ENCODE results near the gene TMEM61.

TMEM61 gene

DNA sequence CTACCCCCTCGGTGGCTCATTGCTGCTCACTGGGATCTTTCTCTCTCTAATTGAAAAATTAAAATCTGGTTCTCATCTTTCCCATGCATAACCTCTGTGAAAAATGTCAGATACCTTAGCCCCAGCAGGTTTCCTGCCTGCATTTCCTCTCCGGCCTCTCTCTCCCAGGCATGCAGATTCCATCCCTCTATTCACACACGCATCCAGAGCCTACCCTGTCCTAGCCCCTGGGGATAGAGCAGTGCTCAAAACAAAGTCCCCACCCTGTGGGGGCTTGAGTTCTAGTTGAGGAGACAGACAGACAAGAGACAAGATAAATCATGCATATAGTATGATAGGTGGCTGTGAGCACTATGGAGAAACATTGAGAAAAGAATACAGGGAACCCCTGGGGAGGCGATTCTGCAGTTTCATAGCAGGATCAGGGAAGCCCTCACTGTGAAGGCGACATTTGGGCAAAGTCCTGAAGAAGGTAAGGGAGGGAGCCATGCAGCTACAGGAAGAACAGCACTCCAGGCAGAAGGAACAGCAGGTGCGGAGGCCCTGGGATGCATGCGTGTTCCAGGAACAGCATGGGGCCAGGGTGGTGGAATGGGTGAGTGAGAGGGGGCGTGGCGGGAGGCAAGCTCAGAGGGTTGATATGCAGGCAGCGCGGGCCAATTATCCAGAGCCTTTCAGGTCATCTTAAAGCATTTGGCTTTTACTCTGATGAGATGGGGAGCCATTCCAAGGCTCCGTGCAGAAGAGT, 14.8 kb downstream of the TMEM61 start:
- no peak for ATAC-seq
- TF ChIP-seq, protein P1, sequence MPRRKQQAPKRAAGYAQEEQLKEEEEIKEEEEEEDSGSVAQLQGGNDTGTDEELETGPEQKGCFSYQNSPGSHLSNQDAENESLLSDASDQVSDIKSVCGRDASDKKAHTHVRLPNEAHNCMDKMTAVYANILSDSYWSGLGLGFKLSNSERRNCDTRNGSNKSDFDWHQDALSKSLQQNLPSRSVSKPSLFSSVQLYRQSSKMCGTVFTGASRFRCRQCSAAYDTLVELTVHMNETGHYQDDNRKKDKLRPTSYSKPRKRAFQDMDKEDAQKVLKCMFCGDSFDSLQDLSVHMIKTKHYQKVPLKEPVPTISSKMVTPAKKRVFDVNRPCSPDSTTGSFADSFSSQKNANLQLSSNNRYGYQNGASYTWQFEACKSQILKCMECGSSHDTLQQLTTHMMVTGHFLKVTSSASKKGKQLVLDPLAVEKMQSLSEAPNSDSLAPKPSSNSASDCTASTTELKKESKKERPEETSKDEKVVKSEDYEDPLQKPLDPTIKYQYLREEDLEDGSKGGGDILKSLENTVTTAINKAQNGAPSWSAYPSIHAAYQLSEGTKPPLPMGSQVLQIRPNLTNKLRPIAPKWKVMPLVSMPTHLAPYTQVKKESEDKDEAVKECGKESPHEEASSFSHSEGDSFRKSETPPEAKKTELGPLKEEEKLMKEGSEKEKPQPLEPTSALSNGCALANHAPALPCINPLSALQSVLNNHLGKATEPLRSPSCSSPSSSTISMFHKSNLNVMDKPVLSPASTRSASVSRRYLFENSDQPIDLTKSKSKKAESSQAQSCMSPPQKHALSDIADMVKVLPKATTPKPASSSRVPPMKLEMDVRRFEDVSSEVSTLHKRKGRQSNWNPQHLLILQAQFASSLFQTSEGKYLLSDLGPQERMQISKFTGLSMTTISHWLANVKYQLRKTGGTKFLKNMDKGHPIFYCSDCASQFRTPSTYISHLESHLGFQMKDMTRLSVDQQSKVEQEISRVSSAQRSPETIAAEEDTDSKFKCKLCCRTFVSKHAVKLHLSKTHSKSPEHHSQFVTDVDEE (CRISPR knock-in tag; IDR thresholded peaks at IDR 0.05): no peak
- no peak for TF ChIP-seq ZFP30 (CRISPR knock-in tag; IDR thresholded peaks at IDR 0.05)
- no peak for TF ChIP-seq CSDC2 (CRISPR knock-in tag; IDR thresholded peaks at IDR 0.05)
- TF ChIP-seq, protein P2, sequence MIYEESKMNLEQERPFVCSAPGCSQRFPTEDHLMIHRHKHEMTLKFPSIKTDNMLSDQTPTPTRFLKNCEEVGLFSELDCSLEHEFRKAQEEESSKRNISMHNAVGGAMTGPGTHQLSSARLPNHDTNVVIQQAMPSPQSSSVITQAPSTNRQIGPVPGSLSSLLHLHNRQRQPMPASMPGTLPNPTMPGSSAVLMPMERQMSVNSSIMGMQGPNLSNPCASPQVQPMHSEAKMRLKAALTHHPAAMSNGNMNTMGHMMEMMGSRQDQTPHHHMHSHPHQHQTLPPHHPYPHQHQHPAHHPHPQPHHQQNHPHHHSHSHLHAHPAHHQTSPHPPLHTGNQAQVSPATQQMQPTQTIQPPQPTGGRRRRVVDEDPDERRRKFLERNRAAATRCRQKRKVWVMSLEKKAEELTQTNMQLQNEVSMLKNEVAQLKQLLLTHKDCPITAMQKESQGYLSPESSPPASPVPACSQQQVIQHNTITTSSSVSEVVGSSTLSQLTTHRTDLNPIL (CRISPR knock-in tag; IDR thresholded peaks at IDR 0.05; ENCODE audit: low read depth): no peak
- TF ChIP-seq RARB (CRISPR knock-in tag; IDR thresholded peaks at IDR 0.05): no peak
- no peak for TF ChIP-seq ISL1 (CRISPR knock-in tag; IDR thresholded peaks at IDR 0.05)
- no peak for TF ChIP-seq TOX (CRISPR knock-in tag; IDR thresholded peaks at IDR 0.05; ENCODE audit: borderline replicate concordance)
- TF ChIP-seq SNAI2 (CRISPR knock-in tag; IDR thresholded peaks at IDR 0.05): no peak
- TF ChIP-seq ARNTL (CRISPR knock-in tag; IDR thresholded peaks at IDR 0.05; ENCODE audit: borderline replicate concordance, low read depth): no peak
- TF ChIP-seq, protein P3, sequence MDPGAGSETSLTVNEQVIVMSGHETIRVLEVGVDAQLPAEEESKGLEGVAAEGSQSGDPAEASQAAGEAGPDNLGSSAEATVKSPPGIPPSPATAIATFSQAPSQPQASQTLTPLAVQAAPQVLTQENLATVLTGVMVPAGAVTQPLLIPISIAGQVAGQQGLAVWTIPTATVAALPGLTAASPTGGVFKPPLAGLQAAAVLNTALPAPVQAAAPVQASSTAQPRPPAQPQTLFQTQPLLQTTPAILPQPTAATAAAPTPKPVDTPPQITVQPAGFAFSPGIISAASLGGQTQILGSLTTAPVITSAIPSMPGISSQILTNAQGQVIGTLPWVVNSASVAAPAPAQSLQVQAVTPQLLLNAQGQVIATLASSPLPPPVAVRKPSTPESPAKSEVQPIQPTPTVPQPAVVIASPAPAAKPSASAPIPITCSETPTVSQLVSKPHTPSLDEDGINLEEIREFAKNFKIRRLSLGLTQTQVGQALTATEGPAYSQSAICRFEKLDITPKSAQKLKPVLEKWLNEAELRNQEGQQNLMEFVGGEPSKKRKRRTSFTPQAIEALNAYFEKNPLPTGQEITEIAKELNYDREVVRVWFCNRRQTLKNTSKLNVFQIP (CRISPR knock-in tag; IDR thresholded peaks at IDR 0.05; ENCODE audit: borderline replicate concordance, low read depth): no peak

DNA sequence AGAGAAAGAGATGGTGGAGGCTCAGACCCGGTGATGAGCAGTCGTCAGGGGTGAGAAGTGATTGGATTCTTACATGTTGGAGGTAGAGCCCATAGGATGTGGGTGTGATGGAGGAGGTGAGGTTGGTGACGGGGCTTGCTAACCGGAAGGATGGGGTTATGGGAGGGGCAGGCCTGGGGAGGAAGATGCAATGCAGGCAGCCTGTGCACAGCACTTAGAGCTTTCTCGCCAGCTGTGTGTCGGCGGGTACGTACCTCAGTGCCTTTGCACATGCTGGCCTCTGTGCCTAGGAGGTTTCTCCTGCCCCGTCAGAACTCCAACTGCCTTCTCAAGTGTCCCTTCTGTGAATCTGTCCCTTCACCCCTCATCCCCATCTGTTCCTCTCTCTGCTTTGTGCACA, 15.4 kb downstream of the TMEM61 start:
- ATAC-seq: no peak
- no peak for TF ChIP-seq BACH2 (CRISPR knock-in tag; IDR thresholded peaks at IDR 0.05; ENCODE audit: borderline replicate concordance)
- TF ChIP-seq, protein P4, sequence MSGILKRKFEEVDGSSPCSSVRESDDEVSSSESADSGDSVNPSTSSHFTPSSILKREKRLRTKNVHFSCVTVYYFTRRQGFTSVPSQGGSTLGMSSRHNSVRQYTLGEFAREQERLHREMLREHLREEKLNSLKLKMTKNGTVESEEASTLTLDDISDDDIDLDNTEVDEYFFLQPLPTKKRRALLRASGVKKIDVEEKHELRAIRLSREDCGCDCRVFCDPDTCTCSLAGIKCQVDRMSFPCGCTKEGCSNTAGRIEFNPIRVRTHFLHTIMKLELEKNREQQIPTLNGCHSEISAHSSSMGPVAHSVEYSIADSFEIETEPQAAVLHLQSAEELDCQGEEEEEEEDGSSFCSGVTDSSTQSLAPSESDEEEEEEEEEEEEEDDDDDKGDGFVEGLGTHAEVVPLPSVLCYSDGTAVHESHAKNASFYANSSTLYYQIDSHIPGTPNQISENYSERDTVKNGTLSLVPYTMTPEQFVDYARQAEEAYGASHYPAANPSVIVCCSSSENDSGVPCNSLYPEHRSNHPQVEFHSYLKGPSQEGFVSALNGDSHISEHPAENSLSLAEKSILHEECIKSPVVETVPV (CRISPR knock-in tag; IDR thresholded peaks at IDR 0.05): no peak
- TF ChIP-seq, protein P2 (CRISPR knock-in tag; IDR thresholded peaks at IDR 0.05; ENCODE audit: low read depth): no peak
- TF ChIP-seq ZFP30 (CRISPR knock-in tag; IDR thresholded peaks at IDR 0.05): no peak
- TF ChIP-seq OSR1 (CRISPR knock-in tag; IDR thresholded peaks at IDR 0.05): no peak
- no peak for TF ChIP-seq TCF4 (CRISPR knock-in tag; IDR thresholded peaks at IDR 0.05; ENCODE audit: borderline replicate concordance)
- TF ChIP-seq ARNTL (CRISPR knock-in tag; IDR thresholded peaks at IDR 0.05; ENCODE audit: borderline replicate concordance, low read depth): no peak
- TF ChIP-seq GLIS3 (CRISPR knock-in tag; IDR thresholded peaks at IDR 0.05): no peak
- no peak for TF ChIP-seq ESRRG (CRISPR knock-in tag; IDR thresholded peaks at IDR 0.05)
- TF ChIP-seq ZFP3 (CRISPR knock-in tag; IDR thresholded peaks at IDR 0.05): no peak
- no peak for TF ChIP-seq CSDC2 (CRISPR knock-in tag; IDR thresholded peaks at IDR 0.05)
- TF ChIP-seq ISL1 (CRISPR knock-in tag; IDR thresholded peaks at IDR 0.05): no peak
- TF ChIP-seq RARB (CRISPR knock-in tag; IDR thresholded peaks at IDR 0.05): no peak

DNA sequence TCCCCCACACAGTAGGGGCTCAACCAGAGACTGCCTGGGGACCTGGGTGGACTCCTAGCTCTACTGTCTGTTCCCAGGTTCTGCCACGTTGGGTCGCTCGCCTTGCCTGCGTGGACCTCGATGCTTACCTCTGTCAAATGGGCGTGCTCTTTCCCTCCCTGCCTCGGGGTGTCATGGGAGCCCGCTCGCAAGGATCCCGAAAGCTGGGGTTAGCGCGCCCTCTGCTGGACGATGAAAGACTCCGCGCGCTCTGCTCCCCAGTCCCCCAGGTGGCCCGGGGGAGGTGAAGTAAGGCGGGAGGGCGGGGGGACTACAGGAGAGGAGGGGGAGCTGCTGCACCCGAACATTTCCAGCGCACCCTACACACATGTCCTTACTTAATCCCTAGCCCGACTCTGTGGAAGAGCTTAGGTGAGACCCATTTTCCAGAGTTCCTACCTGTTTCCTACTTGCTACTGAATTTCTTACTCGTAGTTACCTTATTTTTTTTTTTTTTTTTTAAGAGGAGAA, 16.0 kb downstream of the TMEM61 start:
- TF ChIP-seq OSR1 (CRISPR knock-in tag; IDR thresholded peaks at IDR 0.05) (no peak), ZFP3 (CRISPR knock-in tag; IDR thresholded peaks at IDR 0.05) (0 out of 2 replicates have a peak, but pooled peaks have one; percentile 19)
- peak; percentile 96 for ATAC-seq
